Cardiac muscle cell (in vitro differentiated cells and primary cell): ENCODE measurements around the gene SRSF12. TPM values are rescaled to one million over a fixed set of nuclear protein-coding genes. Genes with fewer than 3 reads are reported as not detected.

Experiments
- DNase-seq, 2 donors: peaks; one replicate each; pipeline versions ENCODE4 v3.0.0 to v3.0.0-alpha.2; 2010 to 2017; ENCODE audit warnings: low read depth in 1 of 2, low spot score in 1 of 2
- H3K27ac ChIP-seq: fragments of 200-600 bp; sonication (generic); 2 replicates; pipeline ENCODE4 v1.5.1; 2016
- H3K27me3 ChIP-seq: fragments of 200-600 bp; sonication (generic); 2 replicates; pipeline ENCODE4 v1.6.0; 2016; ENCODE audit warnings: control low read depth
- H3K36me3 ChIP-seq: fragments of 200-600 bp; sonication (generic); 2 replicates; pipeline ENCODE4 v1.5.1; 2016; ENCODE audit warnings: control low read depth
- H3K4me1 ChIP-seq: fragments of 200-600 bp; sonication (generic); 2 replicates; pipeline ENCODE4 v1.8.1; 2017; ENCODE audit warnings: low read depth, mild to moderate bottlenecking, mixed run types
- H3K4me3 ChIP-seq: fragments of 200-600 bp; sonication (generic); 2 replicates; pipeline ENCODE4 v1.5.1; 2016; ENCODE audit warnings: mild to moderate bottlenecking
- H3K9me3 ChIP-seq: fragments of 200-600 bp; sonication (generic); 2 replicates; pipeline ENCODE4 v1.5.1; 2017; ENCODE audit warnings: low read depth, mild to moderate bottlenecking, control low read depth
- polyA plus RNA-seq: library from polyadenylated mRNA; unstranded; fragments of >200 nt; fragmentation: Nextera tagmentation; extraction: Ambion mirVana; gene quantifications from 2 replicates; pipeline ENCODE4 v1.2.1, GENCODE V29; 2016
- total RNA-seq: library from RNA; depleted of rRNA; stranded (reverse); fragments of >200 nt; gene quantifications from 2 replicates; pipeline ENCODE4 v1.2.3, GENCODE V29; 2016
- TF ChIP-seq, protein P1 (sequence below): IDR thresholded peaks from 2 replicates; pipeline ENCODE4 v1.5.1; 2012; ENCODE audit warnings: low read depth, mild to moderate bottlenecking, low read length

Gene SRSF12
- total and polyA plus RNA-seq, 2 experiments from 2014 or later, result 4.1 to 7.0 TPM

DNA sequence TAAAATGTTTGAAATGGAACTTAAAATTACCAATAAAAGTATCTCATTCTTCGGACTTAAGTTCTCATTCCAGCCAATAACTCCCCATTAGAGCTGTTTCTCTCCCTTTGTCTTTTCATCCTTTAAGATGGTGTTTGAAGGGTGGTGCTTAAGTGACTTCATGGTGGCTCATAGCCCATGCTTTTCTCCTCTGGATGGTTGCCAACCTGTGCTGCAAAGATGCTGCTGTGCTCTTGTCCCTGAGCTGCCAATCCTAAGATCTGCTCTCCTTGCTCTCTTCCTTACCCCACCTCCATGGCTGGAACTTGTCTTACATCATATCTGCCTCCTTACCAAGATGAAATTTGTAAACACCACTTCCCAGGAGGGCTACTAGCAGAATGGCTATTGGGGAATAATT is 68.9 kb downstream of the SRSF12 start:
- Histone ChIP-seq H3K36me3 (no peaks in the 10 kb centered on the region), H3K27me3 (no peaks in the 10 kb centered on the region), H3K4me3 (no peak overlapping the region), H3K27ac (no peak overlapping the region), H3K9me3 (no peaks in the 10 kb centered on the region), H3K4me1 (peaks cover 6% of the 10 kb centered on the region)
- TF ChIP-seq, protein P1, sequence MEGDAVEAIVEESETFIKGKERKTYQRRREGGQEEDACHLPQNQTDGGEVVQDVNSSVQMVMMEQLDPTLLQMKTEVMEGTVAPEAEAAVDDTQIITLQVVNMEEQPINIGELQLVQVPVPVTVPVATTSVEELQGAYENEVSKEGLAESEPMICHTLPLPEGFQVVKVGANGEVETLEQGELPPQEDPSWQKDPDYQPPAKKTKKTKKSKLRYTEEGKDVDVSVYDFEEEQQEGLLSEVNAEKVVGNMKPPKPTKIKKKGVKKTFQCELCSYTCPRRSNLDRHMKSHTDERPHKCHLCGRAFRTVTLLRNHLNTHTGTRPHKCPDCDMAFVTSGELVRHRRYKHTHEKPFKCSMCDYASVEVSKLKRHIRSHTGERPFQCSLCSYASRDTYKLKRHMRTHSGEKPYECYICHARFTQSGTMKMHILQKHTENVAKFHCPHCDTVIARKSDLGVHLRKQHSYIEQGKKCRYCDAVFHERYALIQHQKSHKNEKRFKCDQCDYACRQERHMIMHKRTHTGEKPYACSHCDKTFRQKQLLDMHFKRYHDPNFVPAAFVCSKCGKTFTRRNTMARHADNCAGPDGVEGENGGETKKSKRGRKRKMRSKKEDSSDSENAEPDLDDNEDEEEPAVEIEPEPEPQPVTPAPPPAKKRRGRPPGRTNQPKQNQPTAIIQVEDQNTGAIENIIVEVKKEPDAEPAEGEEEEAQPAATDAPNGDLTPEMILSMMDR, result no peak
- peak in 1 of 2 donors; percentile 69 for DNase-seq

DNA sequence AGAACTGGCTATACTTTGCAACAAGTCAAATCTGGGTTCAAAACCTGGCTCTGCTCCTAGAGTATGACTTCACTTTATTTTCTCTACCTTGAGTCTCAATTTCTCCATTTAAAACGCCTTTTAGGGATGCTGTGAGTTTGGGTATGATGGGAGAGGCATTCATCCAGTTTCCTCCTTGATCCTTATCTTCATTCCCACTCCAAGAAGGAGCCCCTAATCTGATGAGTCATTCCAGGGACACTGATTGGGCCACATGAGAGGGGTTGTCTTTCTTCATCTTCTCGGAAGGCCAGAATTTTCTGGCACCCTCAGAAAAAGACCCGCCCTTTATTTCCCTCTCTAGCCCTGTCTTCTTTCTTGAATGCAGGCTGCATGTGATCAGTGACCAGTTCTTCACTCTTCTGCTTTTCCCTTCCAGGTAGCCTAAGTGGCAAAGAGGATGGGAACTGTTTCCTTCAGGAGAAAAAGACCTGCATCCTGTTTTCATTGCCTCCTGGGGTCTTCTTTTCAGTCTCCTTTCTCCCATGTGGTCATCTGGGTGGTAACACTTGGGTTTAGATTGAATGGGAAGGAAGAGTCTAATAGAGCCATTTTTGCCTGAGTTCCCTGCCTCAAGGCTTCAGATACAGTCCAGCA is 69.5 kb downstream of the SRSF12 start:
- DNase-seq, result peak in 1 of 2 donors; percentile 51
- H3K9me3 ChIP-seq, result no peaks in the 10 kb centered on the region

DNA sequence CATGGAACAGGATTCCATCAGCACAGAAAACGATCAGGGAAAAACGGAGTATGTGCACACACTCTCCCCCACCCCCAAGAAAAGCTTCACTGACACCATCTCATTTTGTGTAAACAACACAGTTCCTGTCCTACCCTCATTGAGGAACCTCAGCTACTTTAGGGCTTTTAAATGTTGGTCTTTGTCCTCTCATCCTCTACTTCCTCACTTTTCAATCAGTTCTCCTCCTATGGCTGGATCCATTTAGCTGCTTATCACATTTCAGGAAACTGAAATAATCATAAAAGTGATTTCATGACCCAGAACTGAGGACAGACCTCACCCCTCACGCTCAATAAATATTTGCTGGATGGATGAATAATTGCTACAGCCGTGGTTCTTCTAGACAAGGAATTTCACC is 70.4 kb downstream of the SRSF12 start:
- Histone ChIP-seq H3K9me3 (no peaks in the 10 kb centered on the region), H3K27ac (no peak overlapping the region), H3K4me3 (no peak overlapping the region), H3K27me3 (no peaks in the 10 kb centered on the region), H3K36me3 (no peaks in the 10 kb centered on the region), H3K4me1 (peaks cover 6% of the 10 kb centered on the region)
- DNase-seq, result no peak
- TF ChIP-seq, protein P1, result no peak

More for the DNA sequence above, 69.5 kb downstream of the SRSF12 start:
- Histone ChIP-seq H3K27me3 (no peaks in the 10 kb centered on the region), H3K4me1 (peaks cover 6% of the 10 kb centered on the region), H3K36me3 (no peaks in the 10 kb centered on the region), H3K4me3 (no peak overlapping the region), H3K27ac (no peak overlapping the region)
- TF ChIP-seq, protein P1, result no peak

Other genes starting within 250 kb of the SRSF12 start
- gene RNGTT, start 154.5 kb downstream of the SRSF12 start, total RNA-seq, result 12.5 and 15.9 TPM in 2 replicates
- gene RNGTT, start 154.5 kb downstream of the SRSF12 start, polyA plus RNA-seq, result 10.9 and 12.4 TPM in 2 replicates
- gene PNRC1, start 37.3 kb downstream of the SRSF12 start, total RNA-seq, result 176 and 231 TPM in 2 replicates
- 285 and 315 TPM in 2 replicates for gene PNRC1, start 37.3 kb downstream of the SRSF12 start, polyA plus RNA-seq
- 8.9 and 11.4 TPM in 2 replicates for gene PM20D2, start 28.0 kb upstream of the SRSF12 start, total RNA-seq
- gene PM20D2, start 28.0 kb upstream of the SRSF12 start, polyA plus RNA-seq, result 10.6 and 12.2 TPM in 2 replicates
- gene GABRR1, start 99.3 kb upstream of the SRSF12 start, total RNA-seq, result not detected in 2 replicates
- not detected in 2 replicates for gene GABRR1, start 99.3 kb upstream of the SRSF12 start, polyA plus RNA-seq
- 0.39 and 0.83 TPM in 2 replicates for gene GABRR2, start 197.2 kb upstream of the SRSF12 start, total RNA-seq
- gene GABRR2, start 197.2 kb upstream of the SRSF12 start, polyA plus RNA-seq, result 0.31 and 0.50 TPM in 2 replicates
- gene UBE2J1, start 234.7 kb upstream of the SRSF12 start, total RNA-seq, result 17.9 and 19.8 TPM in 2 replicates
- gene UBE2J1, start 234.7 kb upstream of the SRSF12 start, polyA plus RNA-seq, result 26.4 and 28.7 TPM in 2 replicates